ENCODE data around the gene TGM3. TPM values are rescaled to one million over a fixed set of nuclear protein-coding genes. Genes with fewer than 3 reads are reported as not detected.
A peak's percentile ranks its signal among the peaks of the same experiment; 100 is the strongest.

TGM3 gene
- total RNA-seq, 1 donor = not detected

DNA sequence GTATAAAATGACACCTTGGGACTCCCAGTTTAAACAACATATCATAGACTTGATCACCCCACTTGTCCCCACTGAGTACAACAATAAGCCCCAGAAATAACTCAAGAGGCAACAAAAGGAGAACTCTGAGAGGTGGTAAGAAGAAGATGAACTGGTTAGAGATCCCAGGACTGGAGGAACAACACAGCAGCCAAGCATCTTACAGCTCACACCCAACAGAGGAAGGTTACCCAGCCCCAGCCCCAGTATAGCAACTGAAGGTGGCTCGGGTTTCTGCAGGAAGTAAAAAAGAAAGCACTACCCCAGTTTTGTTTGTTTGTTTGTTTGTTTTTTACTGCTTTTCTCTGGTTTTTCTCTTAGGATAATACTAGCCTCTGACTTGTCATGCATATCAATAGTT, 67.8 kb downstream of the TGM3 start:
- no peak for TF ChIP-seq CTCF (IDR thresholded peaks at IDR 0.05; ENCODE audit: insufficient read depth, low read length)
- no peak for DNase-seq (ENCODE audit: low read depth)
- no peak overlapping the region for H3K4me3 ChIP-seq (ENCODE audit: low read depth, low read length)

- no peak for TF ChIP-seq CTCF (IDR thresholded peaks at IDR 0.05; ENCODE audit: insufficient read depth, low read length)
- H3K4me3 ChIP-seq (ENCODE audit: low read depth, low read length) = no peak overlapping the region
- DNase-seq (ENCODE audit: low read depth) = peak; percentile 90
Observed at GRCh38 chr20:2364044-2364443, 68.2 kb downstream of the TGM3 start.

- TF ChIP-seq CTCF (IDR thresholded peaks at IDR 0.05; ENCODE audit: insufficient read depth, low read length) = no peak
- H3K4me3 ChIP-seq (ENCODE audit: low read depth, low read length) = no peak overlapping the region
- no peak for DNase-seq (ENCODE audit: low read depth)
Observed at GRCh38 chr20:2365091-2365490, 69.3 kb downstream of the TGM3 start.

- no peak for TF ChIP-seq CTCF (IDR thresholded peaks at IDR 0.05; ENCODE audit: insufficient read depth, low read length)
- no peak overlapping the region for H3K4me3 ChIP-seq (ENCODE audit: low read depth, low read length)
- no peak for DNase-seq (ENCODE audit: low read depth)
Observed at GRCh38 chr20:2365666-2366065, 69.9 kb downstream of the TGM3 start.

- no peak for TF ChIP-seq CTCF (IDR thresholded peaks at IDR 0.05; ENCODE audit: insufficient read depth, low read length)
- DNase-seq (ENCODE audit: low read depth) = no peak
- no peak overlapping the region for H3K4me3 ChIP-seq (ENCODE audit: low read depth, low read length)
Observed at GRCh38 chr20:2368621-2369020, 72.8 kb downstream of the TGM3 start.

DNA sequence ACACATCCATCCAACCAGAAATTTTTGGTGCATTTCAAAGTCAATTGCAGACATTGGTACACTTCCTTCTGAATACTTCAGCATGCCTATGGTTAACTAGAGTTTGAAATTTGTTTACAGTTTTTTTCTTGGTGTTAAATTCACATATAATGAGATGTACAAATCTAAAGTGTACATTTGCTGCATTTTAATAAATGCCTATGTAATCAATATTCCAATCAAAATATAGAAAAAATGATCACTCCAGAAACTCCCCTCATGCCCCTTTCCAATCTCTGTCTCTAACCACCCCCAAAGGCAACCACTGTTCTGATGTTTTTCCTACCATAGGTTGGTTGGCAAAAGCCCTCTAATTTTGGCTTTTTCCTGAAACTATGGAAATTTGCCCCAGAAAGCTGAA, 77.3 kb downstream of the TGM3 start:
- no peak for TF ChIP-seq CTCF (IDR thresholded peaks at IDR 0.05; ENCODE audit: insufficient read depth, low read length)
- no peak for DNase-seq (ENCODE audit: low read depth)
- H3K4me3 ChIP-seq (ENCODE audit: low read depth, low read length) = no peak overlapping the region

- DNase-seq (ENCODE audit: low read depth) = no peak
- TF ChIP-seq CTCF (IDR thresholded peaks at IDR 0.05; ENCODE audit: insufficient read depth, low read length) = no peak
- no peak overlapping the region for H3K4me3 ChIP-seq (ENCODE audit: low read depth, low read length)
Observed at GRCh38 chr20:2374346-2375125, 78.7 kb downstream of the TGM3 start.

All from fibroblast of the aortic adventitia (primary cell).